Measurements from ENCODE around the gene SLFN12.

SLFN12 gene

DNA sequence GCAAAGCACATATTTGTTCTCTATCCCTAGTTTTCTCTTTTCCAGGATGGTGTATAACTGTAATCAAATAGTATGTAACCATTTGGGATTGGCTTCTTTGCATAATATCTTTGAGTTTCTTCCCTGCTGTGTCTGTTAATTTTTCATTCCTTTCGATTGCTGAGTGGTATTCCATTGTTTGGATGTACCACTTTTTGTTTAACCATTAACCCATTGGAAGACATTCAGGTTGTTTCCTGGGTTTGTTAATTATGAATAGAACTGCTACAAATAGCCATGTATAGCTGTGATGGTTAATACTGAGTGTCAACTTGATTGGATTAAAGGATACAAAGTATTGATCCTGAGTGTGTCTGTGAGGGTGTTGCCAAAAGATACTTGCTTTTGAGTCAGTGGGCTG lies 20.9 kb upstream of the SLFN12 start:
- TF ChIP-seq, protein P1, sequence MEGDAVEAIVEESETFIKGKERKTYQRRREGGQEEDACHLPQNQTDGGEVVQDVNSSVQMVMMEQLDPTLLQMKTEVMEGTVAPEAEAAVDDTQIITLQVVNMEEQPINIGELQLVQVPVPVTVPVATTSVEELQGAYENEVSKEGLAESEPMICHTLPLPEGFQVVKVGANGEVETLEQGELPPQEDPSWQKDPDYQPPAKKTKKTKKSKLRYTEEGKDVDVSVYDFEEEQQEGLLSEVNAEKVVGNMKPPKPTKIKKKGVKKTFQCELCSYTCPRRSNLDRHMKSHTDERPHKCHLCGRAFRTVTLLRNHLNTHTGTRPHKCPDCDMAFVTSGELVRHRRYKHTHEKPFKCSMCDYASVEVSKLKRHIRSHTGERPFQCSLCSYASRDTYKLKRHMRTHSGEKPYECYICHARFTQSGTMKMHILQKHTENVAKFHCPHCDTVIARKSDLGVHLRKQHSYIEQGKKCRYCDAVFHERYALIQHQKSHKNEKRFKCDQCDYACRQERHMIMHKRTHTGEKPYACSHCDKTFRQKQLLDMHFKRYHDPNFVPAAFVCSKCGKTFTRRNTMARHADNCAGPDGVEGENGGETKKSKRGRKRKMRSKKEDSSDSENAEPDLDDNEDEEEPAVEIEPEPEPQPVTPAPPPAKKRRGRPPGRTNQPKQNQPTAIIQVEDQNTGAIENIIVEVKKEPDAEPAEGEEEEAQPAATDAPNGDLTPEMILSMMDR (conservative IDR thresholded peaks at IDR 0.05), result no peak
- no peak overlapping the region for H3K27ac ChIP-seq

DNA sequence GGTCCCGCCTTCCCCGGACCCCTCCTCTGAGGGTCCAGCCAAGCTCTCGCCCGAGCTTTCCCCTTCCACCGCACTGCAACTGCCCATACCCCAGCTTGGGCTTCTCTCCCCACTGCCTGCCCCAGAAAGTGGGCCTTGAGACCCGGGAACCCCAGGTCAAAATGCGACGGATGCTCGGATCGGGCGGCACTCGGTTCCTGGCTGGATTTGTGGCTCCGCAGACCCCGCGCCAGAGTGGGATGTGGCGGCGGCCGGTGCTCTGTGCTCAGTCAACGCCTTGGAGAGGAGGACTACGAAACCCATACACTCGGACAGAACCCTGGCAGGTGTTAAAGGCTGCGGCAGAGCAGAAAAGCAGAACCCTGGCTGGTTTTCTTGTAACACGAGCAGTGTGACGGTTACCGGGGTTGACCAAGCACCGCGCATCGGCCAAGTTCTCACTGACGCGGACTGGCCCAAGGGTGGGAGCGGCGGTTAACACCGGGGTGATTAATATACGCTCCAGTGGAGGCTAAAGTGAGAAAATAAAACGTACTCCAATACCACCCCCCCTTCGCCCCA lies 17.2 kb upstream of the SLFN12 start:
- H3K27ac ChIP-seq, result no peak overlapping the region
- TF ChIP-seq, protein P1 (conservative IDR thresholded peaks at IDR 0.05), result no peak

DNA sequence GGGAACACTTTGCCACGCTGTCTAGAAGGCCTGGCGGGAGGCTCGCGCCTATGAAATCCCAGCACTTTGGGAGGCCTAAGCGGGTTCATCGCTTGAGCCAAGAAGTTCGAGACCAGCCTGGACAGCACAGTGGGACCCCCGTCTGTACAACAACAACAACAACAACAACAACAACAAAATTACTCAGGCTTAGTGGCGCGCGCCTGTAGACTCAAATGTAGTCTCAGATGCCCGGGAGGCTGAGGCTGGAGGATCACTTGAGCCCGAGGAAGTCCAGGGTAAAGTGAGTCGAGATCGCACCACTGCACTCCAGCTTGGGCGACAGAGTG lies 16.6 kb upstream of the SLFN12 start:
- TF ChIP-seq, protein P1 (conservative IDR thresholded peaks at IDR 0.05), result no peak
- peak overlapping the region; percentile 54 for H3K27ac ChIP-seq

DNA sequence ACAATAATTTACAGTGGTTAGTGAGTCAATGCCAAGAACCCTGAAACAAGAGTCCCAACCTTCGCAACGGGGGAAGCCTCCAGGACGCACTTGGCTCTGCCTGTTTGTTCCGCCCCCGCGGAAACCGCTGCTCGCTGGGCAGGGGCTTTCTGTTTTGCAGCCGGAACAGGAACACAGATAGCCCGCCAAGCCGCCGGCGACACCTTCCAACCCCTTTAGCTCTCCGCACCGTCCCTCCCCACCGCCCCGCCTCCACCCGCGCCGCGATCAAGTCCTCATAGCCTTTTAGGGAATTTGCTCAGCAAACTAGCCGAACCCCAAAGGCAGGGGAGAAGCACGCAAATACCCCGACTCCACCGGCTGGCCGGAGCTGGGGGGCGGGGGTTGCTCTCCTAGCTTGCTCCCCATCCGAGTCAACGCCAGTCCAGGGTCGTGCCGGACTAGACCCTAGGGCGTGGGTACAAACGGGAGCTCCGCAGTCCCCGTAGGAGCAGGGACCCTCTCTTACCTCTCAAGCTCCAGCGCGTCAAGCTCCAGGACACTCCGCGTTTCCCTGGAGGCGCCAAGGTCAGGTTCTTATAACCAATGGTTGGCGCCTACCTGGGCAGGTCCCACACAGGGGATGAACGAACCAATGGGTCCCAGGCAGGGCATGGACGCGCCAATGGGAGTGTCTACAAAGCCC lies 16.1 kb upstream of the SLFN12 start, which contains the start of gene SLFN13:
Gene SLFN13, minus strand, starts transcription at position 553 of the 685 bp plus-strand sequence. CDS start 3,086 bp downstream, outside the sequence.
- peak within 1 kb of the TSS; percentile 54 for H3K27ac ChIP-seq

DNA sequence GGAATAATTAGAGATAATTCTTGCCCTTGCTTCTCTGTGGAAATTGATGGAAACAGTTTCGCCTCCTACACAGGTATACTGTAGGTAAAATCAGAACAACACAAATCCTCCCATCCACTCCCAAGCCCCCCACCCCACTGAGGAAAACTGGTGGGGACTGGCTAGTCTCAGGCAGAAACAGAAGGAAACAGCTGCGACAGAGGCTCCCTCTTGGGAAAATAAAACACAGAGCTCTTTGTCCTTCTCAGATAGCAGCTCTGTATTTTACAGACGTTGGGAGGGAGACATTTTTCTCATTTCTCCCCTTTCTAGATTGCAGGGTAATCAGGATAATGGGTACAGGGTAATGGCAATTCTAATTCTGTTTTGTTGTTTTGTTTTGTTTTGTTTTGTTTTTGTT lies 15.2 kb upstream of the SLFN12 start:
- TF ChIP-seq, protein P1 (conservative IDR thresholded peaks at IDR 0.05), result peak; percentile 3; the same call in 1 of the 2 replicates
- H3K27ac ChIP-seq, result no peak overlapping the region

More for the DNA sequence above, 16.1 kb upstream of the SLFN12 start, which contains the start of gene SLFN13:
- TF ChIP-seq, protein P1 (conservative IDR thresholded peaks at IDR 0.05), result no peak; the same call in 1 of the 2 replicates

DNA sequence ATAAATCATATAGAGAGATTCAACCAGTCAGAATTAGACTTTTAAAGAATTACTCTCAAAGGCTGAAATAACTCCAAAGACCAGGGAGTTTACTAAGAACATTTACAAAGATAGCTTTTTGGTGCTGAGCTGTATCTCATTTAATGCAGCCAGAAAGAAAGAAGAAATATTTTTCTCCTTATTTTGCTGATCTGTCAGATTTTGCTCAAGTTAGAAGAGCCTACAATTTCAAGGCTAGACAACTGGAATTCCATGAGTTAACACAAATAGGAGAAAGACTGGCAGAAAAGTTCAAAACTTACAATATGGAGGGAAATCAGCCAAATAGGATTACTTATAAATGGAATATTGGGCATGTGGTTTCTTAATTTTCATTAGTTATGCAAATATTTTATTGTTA lies 6.1 kb upstream of the SLFN12 start:
- H3K27ac ChIP-seq, result no peak overlapping the region
- TF ChIP-seq, protein P1 (conservative IDR thresholded peaks at IDR 0.05), result no peak

DNA sequence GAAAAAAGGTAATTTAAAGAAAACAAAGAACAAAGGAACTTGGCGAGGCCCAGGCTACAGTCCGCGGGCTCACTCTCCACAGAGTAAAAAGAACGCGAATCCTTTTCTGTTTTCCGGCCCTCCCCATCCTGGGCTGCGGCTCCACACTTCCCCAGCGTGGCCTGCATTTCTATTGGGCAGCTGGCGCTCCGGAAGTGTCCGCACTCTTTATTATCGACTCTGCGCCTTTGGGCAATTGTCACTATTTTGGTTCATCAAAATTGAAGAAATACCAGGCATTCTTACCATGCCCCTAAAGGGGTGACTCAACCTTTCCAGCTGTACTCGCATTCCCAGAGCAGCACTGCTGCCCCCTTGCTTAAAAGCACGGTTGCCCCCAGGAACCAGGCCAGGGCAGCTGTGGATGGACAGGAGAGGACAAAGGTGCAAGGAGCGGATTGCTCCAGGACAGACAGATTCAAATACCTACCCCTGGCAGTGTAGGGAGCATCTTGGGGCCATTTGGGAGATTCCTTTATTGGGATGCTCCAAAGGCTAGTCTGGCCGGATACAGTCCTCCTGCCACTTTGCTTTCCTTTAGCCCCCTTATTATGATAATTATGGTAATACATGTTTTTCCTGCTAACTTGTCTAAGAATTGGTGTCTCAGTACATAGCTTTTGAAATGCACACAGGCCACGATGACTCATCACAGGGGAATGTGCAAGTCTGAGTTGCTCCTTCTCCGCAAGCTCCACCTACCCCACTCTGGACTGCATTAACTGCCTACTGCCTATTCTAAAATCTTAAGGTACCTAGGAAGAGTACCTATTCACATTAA lies 985 bp upstream of the SLFN12 start:
- TF ChIP-seq, protein P1 (conservative IDR thresholded peaks at IDR 0.05), result no peak
- no peak overlapping the region for H3K27ac ChIP-seq
